Thoracic aorta (tissue), 2 donors: ENCODE measurements around the gene TEKT2. TPM values are rescaled to one million over a fixed set of nuclear protein-coding genes. Genes with fewer than 3 reads are reported as not detected.
A peak's percentile ranks its signal among the peaks of the same experiment; 100 is the strongest.

Source experiments
- ATAC-seq: fragments of 150-250 bp; one replicate; pipeline ENCODE4 v1.8.0; 2017; ENCODE audit warnings: low read depth; ENCODE audit not compliant: insufficient number of reproducible peaks, low FRiP score
- DNase-seq: peaks from one replicate; pipeline ENCODE4 v3.0.0-alpha.2; 2020; ENCODE audit warnings: low spot score
- H3K27ac ChIP-seq, 2 donors: fragments of 200-600 bp; sonication (generic); 1 replicate in 1 of 2; 2 replicates in 1 of 2; pipeline ENCODE4 v1.5.1; 2016; ENCODE audit warnings: mild to moderate bottlenecking in 2 of 2, moderate library complexity in 2 of 2
- H3K27me3 ChIP-seq: fragments of 200-600 bp; sonication (generic); replicated peaks from 2 replicates; pipeline ENCODE4 v1.6.0; 2016; ENCODE audit warnings: mild to moderate bottlenecking; ENCODE audit not compliant: insufficient read depth
- H3K36me3 ChIP-seq: fragments of 200-600 bp; sonication (generic); one replicate; pipeline ENCODE4 v1.5.1; 2016
- H3K4me1 ChIP-seq, 2 donors: fragments of 200-600 bp; sonication (generic); 1 replicate in 1 of 2; 2 replicates in 1 of 2; pipeline versions ENCODE4 v1.5.1 to v1.6.0; 2016; ENCODE audit warnings: low read depth in 2 of 2, mild to moderate bottlenecking in 1 of 2; ENCODE audit not compliant: control insufficient read depth in 1 of 2
- H3K4me3 ChIP-seq: fragments of 200-600 bp; sonication (generic); 2 replicates; pipeline ENCODE4 v1.5.1; 2016; ENCODE audit warnings: mild to moderate bottlenecking
- H3K9me3 ChIP-seq: fragments of 200-600 bp; sonication (generic); 2 replicates; pipeline ENCODE4 v1.5.1; 2016
- total RNA-seq, 2 donors: library from RNA; depleted of rRNA; stranded (reverse); fragments of >200 nt; gene quantifications; one replicate each; pipeline versions ENCODE4 v1.1.0 to v1.2.3, GENCODE V29; 2016
- TF ChIP-seq, protein P1 (sequence below): fragments of 200-600 bp; sonication (generic); IDR thresholded peaks from one replicate; pipeline ENCODE4 v1.5.1; 2019; ENCODE audit warnings: antibody characterized with exemption

Gene TEKT2
- total RNA-seq, 2 donors from 2014 or later = not detected

DNA sequence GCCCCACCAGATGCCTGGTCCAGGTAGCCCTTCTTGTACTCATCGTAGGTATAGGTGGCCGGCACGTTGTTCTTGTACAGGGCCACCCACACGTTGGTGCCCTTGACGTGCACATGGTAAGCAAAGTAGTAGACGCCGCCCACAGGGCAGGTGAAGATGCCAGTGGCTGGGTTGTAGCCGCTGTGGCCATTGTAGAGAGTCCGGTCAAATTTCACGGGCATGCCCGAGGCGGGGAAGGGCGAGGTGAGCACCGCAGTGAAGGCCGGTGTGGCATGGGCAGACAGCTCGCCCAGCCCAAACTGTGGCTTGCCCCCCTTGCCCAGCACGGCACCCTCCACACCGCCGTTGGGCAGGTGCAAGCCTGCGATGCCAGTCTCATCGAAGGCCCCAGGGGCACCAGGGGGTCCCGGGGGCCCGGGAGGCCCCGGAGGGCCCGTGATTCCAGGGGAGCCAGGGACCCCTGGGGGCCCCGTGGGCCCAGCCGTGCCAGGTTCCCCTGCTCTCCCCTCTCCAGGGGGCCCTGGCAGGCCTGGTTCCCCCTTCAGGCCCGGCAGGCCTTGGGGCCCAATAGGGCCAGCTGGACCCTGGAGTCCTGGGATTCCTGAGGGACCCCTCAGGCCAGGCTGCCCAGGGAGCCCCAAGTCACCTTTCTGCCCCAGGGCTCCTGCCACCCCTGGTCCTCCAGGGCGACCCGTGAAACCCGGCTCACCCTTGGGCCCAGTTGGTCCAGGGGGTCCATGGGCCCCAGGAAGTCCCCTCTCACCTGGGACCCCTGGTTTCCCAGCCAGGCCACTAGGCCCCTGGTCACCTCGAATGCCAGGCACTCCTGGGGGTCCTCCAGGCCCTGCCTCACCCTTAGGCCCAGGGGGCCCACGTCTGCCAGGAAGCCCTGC, 14.0 kb downstream of the TEKT2 start:
- no peaks in the 10 kb centered on the region for H3K27me3 ChIP-seq
- H3K27ac ChIP-seq = no peak overlapping the region
- H3K9me3 ChIP-seq = no peaks in the 10 kb centered on the region
- peaks cover 6% of the 10 kb centered on the region in 2 donors for H3K4me1 ChIP-seq
- H3K36me3 ChIP-seq = peaks cover 19% of the 10 kb centered on the region
- TF ChIP-seq, protein P1, sequence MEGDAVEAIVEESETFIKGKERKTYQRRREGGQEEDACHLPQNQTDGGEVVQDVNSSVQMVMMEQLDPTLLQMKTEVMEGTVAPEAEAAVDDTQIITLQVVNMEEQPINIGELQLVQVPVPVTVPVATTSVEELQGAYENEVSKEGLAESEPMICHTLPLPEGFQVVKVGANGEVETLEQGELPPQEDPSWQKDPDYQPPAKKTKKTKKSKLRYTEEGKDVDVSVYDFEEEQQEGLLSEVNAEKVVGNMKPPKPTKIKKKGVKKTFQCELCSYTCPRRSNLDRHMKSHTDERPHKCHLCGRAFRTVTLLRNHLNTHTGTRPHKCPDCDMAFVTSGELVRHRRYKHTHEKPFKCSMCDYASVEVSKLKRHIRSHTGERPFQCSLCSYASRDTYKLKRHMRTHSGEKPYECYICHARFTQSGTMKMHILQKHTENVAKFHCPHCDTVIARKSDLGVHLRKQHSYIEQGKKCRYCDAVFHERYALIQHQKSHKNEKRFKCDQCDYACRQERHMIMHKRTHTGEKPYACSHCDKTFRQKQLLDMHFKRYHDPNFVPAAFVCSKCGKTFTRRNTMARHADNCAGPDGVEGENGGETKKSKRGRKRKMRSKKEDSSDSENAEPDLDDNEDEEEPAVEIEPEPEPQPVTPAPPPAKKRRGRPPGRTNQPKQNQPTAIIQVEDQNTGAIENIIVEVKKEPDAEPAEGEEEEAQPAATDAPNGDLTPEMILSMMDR = no peak
- no peak for DNase-seq
- no peak for ATAC-seq
- H3K4me3 ChIP-seq = no peak overlapping the region

DNA sequence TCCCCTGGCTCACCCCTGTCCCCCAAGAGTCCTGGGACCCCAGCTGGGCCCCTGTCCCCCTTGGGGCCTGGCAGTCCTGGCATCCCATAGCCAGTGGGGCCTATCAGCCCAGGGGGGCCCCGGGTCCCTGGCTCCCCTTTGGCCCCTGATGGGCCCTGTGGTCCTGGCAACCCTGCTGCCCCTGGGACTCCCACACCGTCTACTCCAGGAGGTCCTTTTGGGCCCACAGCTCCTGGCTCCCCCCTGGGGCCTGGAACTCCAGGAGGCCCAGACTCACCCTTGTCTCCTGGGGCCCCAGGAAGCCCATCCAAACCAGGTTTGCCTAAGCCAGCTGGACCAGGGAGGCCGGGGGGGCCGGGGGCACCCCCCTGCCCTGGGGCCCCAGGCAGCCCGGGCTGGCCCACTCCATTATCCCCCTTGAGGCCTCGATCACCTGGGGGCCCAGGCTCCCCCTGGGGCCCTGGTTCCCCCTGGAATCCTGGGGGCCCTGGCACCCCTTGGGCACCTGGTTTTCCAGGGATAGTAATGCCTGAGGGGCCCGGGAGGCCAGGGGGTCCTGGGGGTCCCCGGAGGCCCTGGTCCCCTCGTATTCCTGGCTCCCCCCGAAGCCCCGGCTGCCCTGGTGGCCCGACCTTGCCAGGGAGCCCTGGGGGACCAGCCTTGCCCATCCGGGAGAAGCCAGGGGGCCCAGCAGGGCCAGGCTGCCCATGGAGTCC, 14.9 kb downstream of the TEKT2 start:
- Histone ChIP-seq H3K27me3 (no peaks in the 10 kb centered on the region), H3K9me3 (no peaks in the 10 kb centered on the region), H3K4me3 (no peak overlapping the region), H3K4me1 (peaks cover 6% of the 10 kb centered on the region in 2 donors), H3K36me3 (peaks cover 11% of the 10 kb centered on the region), H3K27ac (peak overlapping the region in 1 of 2 donors; percentile 43)
- TF ChIP-seq, protein P1 = no peak
- DNase-seq = no peak
- no peak for ATAC-seq

DNA sequence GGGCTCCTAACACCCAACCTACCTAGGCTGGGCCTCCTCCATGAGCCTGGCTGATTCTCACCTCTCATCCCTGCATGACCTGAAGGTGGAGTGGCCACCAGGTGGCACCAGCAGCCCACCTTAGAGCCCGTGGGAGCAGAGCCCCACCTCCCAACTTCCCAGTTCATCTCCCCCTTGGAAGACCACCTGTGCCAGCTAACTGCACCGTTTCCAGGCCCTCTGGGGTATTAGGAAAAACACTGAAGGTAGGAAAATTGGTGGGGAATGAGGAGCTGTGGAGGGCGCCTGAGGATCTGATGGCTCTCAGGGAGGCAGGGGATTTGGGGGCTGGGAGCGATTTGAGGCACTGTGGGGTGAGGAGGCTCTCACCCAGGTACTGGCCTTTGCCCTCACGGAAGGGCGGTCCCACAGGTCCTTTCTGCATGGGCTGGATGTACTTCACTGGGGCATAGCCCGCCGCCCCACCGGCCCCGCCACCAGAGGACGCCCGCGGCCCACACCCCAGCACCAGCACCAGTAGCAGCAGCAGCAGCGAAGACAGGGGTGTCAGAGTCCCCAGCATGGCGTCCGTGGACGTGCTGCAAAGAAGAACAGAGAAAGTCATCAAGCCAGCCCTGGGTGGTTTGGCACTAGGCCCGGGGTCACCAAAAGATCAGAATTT, 15.9 kb downstream of the TEKT2 start:
- TF ChIP-seq, protein P1 = peak; percentile 83
- Histone ChIP-seq H3K27me3 (no peaks in the 10 kb centered on the region), H3K27ac (peak overlapping the region in 1 of 2 donors; percentile 30), H3K9me3 (no peaks in the 10 kb centered on the region), H3K36me3 (peaks cover 1% of the 10 kb centered on the region), H3K4me1 (peaks cover 6% of the 10 kb centered on the region in 2 donors), H3K4me3 (no peak overlapping the region)
- peak; percentile 56 for DNase-seq
- ATAC-seq = peak; percentile 46

DNA sequence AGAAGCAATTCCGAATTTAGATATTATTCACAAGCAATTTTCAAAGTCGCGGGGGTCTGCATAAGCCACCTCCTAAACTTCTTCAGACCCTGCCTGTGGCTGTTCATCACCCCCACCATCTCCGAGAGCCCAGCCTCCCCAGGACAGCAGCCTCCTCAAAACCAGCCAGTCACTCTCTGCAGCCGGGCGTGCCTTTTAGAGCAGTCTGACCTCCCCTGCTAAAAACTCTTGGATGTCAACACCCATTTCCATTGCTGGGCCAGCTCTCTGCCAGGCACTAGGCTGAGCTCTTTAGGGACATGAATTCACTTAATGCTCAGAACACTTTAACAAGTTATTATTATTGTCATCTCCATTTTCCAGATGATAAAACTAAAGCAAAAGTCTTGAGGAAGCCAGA, 16.5 kb downstream of the TEKT2 start:
- no peaks in the 10 kb centered on the region for H3K9me3 ChIP-seq
- H3K27me3 ChIP-seq = no peaks in the 10 kb centered on the region
- TF ChIP-seq, protein P1 = no peak
- H3K4me3 ChIP-seq = no peak overlapping the region
- DNase-seq (no peak), ATAC-seq (no peak)
- H3K4me1 ChIP-seq = peaks cover 6% of the 10 kb centered on the region in 2 donors
- peak overlapping the region in 1 of 2 donors; percentile 30 for H3K27ac ChIP-seq
- no peaks in the 10 kb centered on the region for H3K36me3 ChIP-seq

DNA sequence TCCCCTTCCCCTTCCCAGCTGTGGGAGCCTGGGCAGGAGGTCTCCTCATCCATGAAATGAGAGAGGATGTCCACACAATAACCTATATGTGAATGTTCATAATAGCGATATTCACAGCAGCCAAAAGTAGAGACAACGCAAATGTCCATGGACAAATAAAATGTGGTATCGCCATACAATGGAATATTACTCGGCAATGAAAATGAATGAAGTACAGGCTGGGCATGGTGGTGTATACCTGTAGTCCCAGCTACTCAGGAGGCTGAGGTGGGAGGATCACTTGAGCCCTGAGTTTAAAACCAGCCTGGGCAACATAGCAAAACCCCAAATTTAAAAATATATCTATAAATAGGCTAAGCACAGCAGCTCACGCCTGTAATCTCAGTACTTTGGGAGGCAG, 17.7 kb downstream of the TEKT2 start:
- Histone ChIP-seq H3K4me1 (peaks cover 6% of the 10 kb centered on the region in 2 donors), H3K4me3 (no peak overlapping the region), H3K27me3 (no peaks in the 10 kb centered on the region), H3K9me3 (no peaks in the 10 kb centered on the region), H3K27ac (no peak overlapping the region), H3K36me3 (no peaks in the 10 kb centered on the region)
- no peak for ATAC-seq
- TF ChIP-seq, protein P1 = no peak
- DNase-seq = no peak
